ENCODE results near the gene CENPE.

The CENPE gene

GRCh38 chr4:103129174-103129573, 69.0 kb downstream of the CENPE start:
- no peak for DNase-seq

GRCh38 chr4:103126126-103126525, 72.0 kb downstream of the CENPE start:
- no peak for DNase-seq

- DNase-seq = no peak
Observed at GRCh38 chr4:103123114-103123513, 75.0 kb downstream of the CENPE start.

GRCh38 chr4:103118166-103118565, 80.0 kb downstream of the CENPE start:
- no peak for DNase-seq

GRCh38 chr4:103111598-103111997, 86.5 kb downstream of the CENPE start:
- DNase-seq = no peak

- no peak for DNase-seq
Observed at GRCh38 chr4:103108542-103108941, 89.6 kb downstream of the CENPE start.

GRCh38 chr4:103105558-103106356, 92.4 kb downstream of the CENPE start:
- DNase-seq = no peak

GRCh38 chr4:103104886-103105285, 93.3 kb downstream of the CENPE start:
- DNase-seq = no peak

- no peak for DNase-seq
Observed at GRCh38 chr4:103100691-103101090, 97.5 kb downstream of the CENPE start.

GRCh38 chr4:103099691-103100392, 98.3 kb downstream of the CENPE start, which contains the start of gene BDH2:
Gene BDH2, minus strand, starts transcription at chr4:103099834. Its CDS starts 3,580 bp downstream, at chr4:103096254.
- peak; percentile 34 for DNase-seq

- no peak for DNase-seq
Observed at GRCh38 chr4:103098756-103099440, 99.2 kb downstream of the CENPE start.

GRCh38 chr4:103098341-103098740, 99.8 kb downstream of the CENPE start:
- no peak for DNase-seq

- no peak for DNase-seq
Observed at GRCh38 chr4:103097112-103097511, 101.0 kb downstream of the CENPE start.

GRCh38 chr4:103095080-103095479, 103.1 kb downstream of the CENPE start:
- no peak for DNase-seq

- DNase-seq = no peak
Observed at GRCh38 chr4:103092245-103092644, 105.9 kb downstream of the CENPE start.

- DNase-seq = no peak
Observed at GRCh38 chr4:103091601-103092223, 106.4 kb downstream of the CENPE start.

- DNase-seq = no peak
Observed at GRCh38 chr4:103089481-103089880, 108.7 kb downstream of the CENPE start.

- DNase-seq = no peak
Observed at GRCh38 chr4:103086551-103086950, 111.6 kb downstream of the CENPE start.

GRCh38 chr4:103085555-103086196, 112.5 kb downstream of the CENPE start:
- no peak for DNase-seq

GRCh38 chr4:103079621-103080020, 118.5 kb downstream of the CENPE start:
- no peak for DNase-seq

GRCh38 chr4:103076747-103077347, 121.3 kb downstream of the CENPE start, which contains the start of gene SLC9B2:
Gene SLC9B2, minus strand, starts transcription at chr4:103076761. Its CDS starts 9,211 bp downstream, at chr4:103067550.
- no peak for DNase-seq
